H1 (cell line): ENCODE measurements around the gene FGD5. TPM values are rescaled to one million over a fixed set of nuclear protein-coding genes. Genes with fewer than 3 reads are reported as not detected.

Experiments used
- CEBPB ChIP-seq: IDR thresholded peaks from 2 replicates; pipeline ENCODE4 v1.6.1; 2012; ENCODE audit warnings: low read depth, low read length
- CTBP2 ChIP-seq: IDR thresholded peaks from 2 replicates; pipeline ENCODE4 v1.7.0; 2011; ENCODE audit warnings: borderline replicate concordance, mild to moderate bottlenecking, moderate library complexity, mixed read lengths, low read length; ENCODE audit not compliant: insufficient read depth, insufficient read length
- EP300 ChIP-seq, 2 experiments: IDR thresholded peaks; 1 replicate in 1 of 2; 2 replicates in 1 of 2; pipeline ENCODE4 v1.6.1; 2011 to 2012; ENCODE audit warnings: low read depth in 2 of 2, low read length in 2 of 2, mild to moderate bottlenecking in 2 of 2, borderline replicate concordance in 1 of 2, inconsistent platforms in 1 of 2, moderate library complexity in 1 of 2
- POLR2AphosphoS5 ChIP-seq: IDR thresholded peaks from 2 replicates; pipeline ENCODE4 v1.6.1; 2011; ENCODE audit warnings: low read depth, low read length
- SIRT6 ChIP-seq: IDR thresholded peaks from one replicate; pipeline ENCODE4 v1.7.1; 2012; ENCODE audit warnings: low read length, inconsistent platforms
- SIX5 ChIP-seq: IDR thresholded peaks from 2 replicates; pipeline ENCODE4 v1.6.1; 2011; ENCODE audit warnings: mild to moderate bottlenecking, low read depth, low read length
- TAF1 ChIP-seq: IDR thresholded peaks from 2 replicates; pipeline ENCODE4 v1.6.1; 2011; ENCODE audit warnings: mild to moderate bottlenecking, low read depth, low read length
- TBP ChIP-seq: IDR thresholded peaks from 2 replicates; pipeline ENCODE4 v1.6.1; 2011; ENCODE audit warnings: low read depth, low read length, improper control_type of control experiment
- polyA plus RNA-seq, 7 experiments: library from polyadenylated mRNA; depleted of rRNA in 3 of 7; stranded (reverse) in 5 of 7; unstranded in 2 of 7; fragments of >200 nt in 5 of 7; fragments of 200-250 nt in 2 of 7; gene quantifications; 1 replicate in 5 of 7; 2 replicates in 1 of 7; 4 replicates in 1 of 7; pipeline versions ENCODE4 v1.2.1 to v1.2.3, GENCODE V29; 2011 to 2013; ENCODE audit warnings: missing spikeins in 2 of 7, mixed read lengths in 2 of 7
- total RNA-seq: library from RNA; stranded (reverse); fragmentation: NEBNext Ultra II Directional; extraction: Animal tissue kit (Norgen Biotek cat#: 25700); gene quantifications from 2 replicates; pipeline ENCODE4 v1.2.1, GENCODE V29; 2021
- TF ChIP-seq, protein P1 (sequence below): IDR thresholded peaks from 2 replicates; pipeline ENCODE4 v1.6.1; 2012; ENCODE audit warnings: low read length, inconsistent platforms
- TF ChIP-seq, protein P2 (sequence below): fragments of 300-600 bp; sonication (generic); IDR thresholded peaks from 2 replicates; pipeline ENCODE4 v1.7.1; 2012; ENCODE audit warnings: low read length, moderate library complexity, mild to moderate bottlenecking, inconsistent platforms; ENCODE audit not compliant: insufficient replicate concordance

The FGD5 gene
- total and polyA plus RNA-seq, 2 of the 8 experiments (the other 6 are each of a cell fraction or from before 2014, with no cell fraction given) = 4.7 to 14.3 TPM

DNA sequence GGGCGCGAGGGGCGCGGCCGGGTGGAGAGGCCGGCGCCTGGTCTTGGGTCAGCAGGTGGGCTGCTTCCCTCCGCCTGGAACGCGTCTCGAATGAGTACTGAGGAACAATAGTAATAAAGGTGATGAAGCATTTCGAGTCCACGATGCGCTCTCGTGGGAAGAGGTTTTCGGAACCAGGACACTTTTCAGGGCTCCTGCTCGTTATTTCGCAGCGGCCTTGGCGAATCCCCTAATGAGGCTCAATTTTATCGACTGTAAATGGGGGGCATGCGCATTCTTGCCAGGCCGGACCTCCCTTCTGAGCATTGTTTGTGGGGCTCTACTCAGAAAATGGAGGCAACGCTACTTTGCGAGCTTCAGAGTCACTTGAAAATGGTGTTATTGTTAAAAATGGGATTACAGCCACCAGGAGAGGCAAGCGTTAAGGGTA lies 129.9 kb downstream of the FGD5 start (continued):
- TF ChIP-seq TAF1 (no peak; the same call in 1 of the 2 replicates), CTBP2 (no peak), CEBPB (no peak), EP300 (IDR thresholded peaks at IDR 0.05; ENCODE audit: borderline replicate concordance in 1 of 2, low read depth in 2 of 2, low read length in 2 of 2) (no peak), SIRT6 (no peak), SIX5 (no peak), POLR2AphosphoS5 (peak; percentile 88), TBP (0 out of 2 replicates have a peak, but pooled peaks have one; percentile 5)
- TF ChIP-seq, protein P1, sequence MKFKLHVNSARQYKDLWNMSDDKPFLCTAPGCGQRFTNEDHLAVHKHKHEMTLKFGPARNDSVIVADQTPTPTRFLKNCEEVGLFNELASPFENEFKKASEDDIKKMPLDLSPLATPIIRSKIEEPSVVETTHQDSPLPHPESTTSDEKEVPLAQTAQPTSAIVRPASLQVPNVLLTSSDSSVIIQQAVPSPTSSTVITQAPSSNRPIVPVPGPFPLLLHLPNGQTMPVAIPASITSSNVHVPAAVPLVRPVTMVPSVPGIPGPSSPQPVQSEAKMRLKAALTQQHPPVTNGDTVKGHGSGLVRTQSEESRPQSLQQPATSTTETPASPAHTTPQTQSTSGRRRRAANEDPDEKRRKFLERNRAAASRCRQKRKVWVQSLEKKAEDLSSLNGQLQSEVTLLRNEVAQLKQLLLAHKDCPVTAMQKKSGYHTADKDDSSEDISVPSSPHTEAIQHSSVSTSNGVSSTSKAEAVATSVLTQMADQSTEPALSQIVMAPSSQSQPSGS = peak; percentile 39; the same call in 1 of the 2 replicates
- TF ChIP-seq, protein P2, sequence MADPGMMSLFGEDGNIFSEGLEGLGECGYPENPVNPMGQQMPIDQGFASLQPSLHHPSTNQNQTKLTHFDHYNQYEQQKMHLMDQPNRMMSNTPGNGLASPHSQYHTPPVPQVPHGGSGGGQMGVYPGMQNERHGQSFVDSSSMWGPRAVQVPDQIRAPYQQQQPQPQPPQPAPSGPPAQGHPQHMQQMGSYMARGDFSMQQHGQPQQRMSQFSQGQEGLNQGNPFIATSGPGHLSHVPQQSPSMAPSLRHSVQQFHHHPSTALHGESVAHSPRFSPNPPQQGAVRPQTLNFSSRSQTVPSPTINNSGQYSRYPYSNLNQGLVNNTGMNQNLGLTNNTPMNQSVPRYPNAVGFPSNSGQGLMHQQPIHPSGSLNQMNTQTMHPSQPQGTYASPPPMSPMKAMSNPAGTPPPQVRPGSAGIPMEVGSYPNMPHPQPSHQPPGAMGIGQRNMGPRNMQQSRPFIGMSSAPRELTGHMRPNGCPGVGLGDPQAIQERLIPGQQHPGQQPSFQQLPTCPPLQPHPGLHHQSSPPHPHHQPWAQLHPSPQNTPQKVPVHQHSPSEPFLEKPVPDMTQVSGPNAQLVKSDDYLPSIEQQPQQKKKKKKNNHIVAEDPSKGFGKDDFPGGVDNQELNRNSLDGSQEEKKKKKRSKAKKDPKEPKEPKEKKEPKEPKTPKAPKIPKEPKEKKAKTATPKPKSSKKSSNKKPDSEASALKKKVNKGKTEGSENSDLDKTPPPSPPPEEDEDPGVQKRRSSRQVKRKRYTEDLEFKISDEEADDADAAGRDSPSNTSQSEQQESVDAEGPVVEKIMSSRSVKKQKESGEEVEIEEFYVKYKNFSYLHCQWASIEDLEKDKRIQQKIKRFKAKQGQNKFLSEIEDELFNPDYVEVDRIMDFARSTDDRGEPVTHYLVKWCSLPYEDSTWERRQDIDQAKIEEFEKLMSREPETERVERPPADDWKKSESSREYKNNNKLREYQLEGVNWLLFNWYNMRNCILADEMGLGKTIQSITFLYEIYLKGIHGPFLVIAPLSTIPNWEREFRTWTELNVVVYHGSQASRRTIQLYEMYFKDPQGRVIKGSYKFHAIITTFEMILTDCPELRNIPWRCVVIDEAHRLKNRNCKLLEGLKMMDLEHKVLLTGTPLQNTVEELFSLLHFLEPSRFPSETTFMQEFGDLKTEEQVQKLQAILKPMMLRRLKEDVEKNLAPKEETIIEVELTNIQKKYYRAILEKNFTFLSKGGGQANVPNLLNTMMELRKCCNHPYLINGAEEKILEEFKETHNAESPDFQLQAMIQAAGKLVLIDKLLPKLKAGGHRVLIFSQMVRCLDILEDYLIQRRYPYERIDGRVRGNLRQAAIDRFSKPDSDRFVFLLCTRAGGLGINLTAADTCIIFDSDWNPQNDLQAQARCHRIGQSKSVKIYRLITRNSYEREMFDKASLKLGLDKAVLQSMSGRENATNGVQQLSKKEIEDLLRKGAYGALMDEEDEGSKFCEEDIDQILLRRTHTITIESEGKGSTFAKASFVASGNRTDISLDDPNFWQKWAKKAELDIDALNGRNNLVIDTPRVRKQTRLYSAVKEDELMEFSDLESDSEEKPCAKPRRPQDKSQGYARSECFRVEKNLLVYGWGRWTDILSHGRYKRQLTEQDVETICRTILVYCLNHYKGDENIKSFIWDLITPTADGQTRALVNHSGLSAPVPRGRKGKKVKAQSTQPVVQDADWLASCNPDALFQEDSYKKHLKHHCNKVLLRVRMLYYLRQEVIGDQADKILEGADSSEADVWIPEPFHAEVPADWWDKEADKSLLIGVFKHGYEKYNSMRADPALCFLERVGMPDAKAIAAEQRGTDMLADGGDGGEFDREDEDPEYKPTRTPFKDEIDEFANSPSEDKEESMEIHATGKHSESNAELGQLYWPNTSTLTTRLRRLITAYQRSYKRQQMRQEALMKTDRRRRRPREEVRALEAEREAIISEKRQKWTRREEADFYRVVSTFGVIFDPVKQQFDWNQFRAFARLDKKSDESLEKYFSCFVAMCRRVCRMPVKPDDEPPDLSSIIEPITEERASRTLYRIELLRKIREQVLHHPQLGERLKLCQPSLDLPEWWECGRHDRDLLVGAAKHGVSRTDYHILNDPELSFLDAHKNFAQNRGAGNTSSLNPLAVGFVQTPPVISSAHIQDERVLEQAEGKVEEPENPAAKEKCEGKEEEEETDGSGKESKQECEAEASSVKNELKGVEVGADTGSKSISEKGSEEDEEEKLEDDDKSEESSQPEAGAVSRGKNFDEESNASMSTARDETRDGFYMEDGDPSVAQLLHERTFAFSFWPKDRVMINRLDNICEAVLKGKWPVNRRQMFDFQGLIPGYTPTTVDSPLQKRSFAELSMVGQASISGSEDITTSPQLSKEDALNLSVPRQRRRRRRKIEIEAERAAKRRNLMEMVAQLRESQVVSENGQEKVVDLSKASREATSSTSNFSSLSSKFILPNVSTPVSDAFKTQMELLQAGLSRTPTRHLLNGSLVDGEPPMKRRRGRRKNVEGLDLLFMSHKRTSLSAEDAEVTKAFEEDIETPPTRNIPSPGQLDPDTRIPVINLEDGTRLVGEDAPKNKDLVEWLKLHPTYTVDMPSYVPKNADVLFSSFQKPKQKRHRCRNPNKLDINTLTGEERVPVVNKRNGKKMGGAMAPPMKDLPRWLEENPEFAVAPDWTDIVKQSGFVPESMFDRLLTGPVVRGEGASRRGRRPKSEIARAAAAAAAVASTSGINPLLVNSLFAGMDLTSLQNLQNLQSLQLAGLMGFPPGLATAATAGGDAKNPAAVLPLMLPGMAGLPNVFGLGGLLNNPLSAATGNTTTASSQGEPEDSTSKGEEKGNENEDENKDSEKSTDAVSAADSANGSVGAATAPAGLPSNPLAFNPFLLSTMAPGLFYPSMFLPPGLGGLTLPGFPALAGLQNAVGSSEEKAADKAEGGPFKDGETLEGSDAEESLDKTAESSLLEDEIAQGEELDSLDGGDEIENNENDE = no peak
